GM10248 (cell line): ENCODE measurements around the gene CEP68.
"Not testable (repeated sequence)": the region's sequence is repeated elsewhere in the genome, so short reads cannot be mapped to it uniquely, and the experiment has no call there.

Source experiments
- CTCF ChIA-PET: fragments of 300-600 bp; sonication (Branson Sonifier 250); formaldehyde crosslinking; extraction: SDS; loops from one replicate; lab custom pipeline; 2021; ENCODE audit warnings: antibody characterized with exemption; lab: Yijun Ruan, JAX
- POLR2A ChIA-PET: fragments of 350-650 bp; sonication (Branson Sonifier 250); formaldehyde crosslinking; extraction: SDS; loops from one replicate; lab custom pipeline; 2020; ENCODE audit warnings: antibody characterized with exemption; lab: Yijun Ruan, JAX
- DNase-seq: peaks from one replicate; pipeline ENCODE4 v3.0.0; 2012; ENCODE audit errors: extremely low spot score
- CTCF ChIP-seq: IDR thresholded peaks from 2 replicates; pipeline ENCODE4 v1.5.1; 2012; ENCODE audit warnings: mild to moderate bottlenecking, low read depth; ENCODE audit errors: extremely low read depth, missing control alignments, control extremely low read depth

The CEP68 gene

GRCh38 chr2:65114921-65115320, 58.7 kb downstream of the CEP68 start:
- POLR2A ChIA-PET, result interaction anchor here (0.7 to 1.5 kb wide), 2 partner anchors 11 to 50 kb away, joined by 3 to 6 read pairs; no protein-coding TSS in a partner anchor
- no peak for TF ChIP-seq CTCF

GRCh38 chr2:65116645-65117044, 60.4 kb downstream of the CEP68 start:
- DNase-seq, result no peak
- no peak for TF ChIP-seq CTCF
- POLR2A ChIA-PET, result interaction anchor here (1.5 kb wide), 1 partner anchor 52 kb away, joined by 6 read pairs; no protein-coding TSS in a partner anchor
- CTCF ChIA-PET, result interaction anchor here (0.9 to 1.4 kb wide), 2 partner anchors 14 to 52 kb away, joined by 3 to 4 read pairs; no protein-coding TSS in a partner anchor

More at GRCh38 chr2:65114921-65115320, 58.7 kb downstream of the CEP68 start:
- no peak for DNase-seq
- CTCF ChIA-PET, result interaction anchor here (0.9 to 1.4 kb wide), 2 partner anchors 56 kb away, joined by 3 read pairs; no protein-coding TSS in a partner anchor

GRCh38 chr2:65120990-65121693, 64.9 kb downstream of the CEP68 start:
- CTCF ChIA-PET, result interaction anchor here (2.0 kb wide), 1 partner anchor 57 kb away, joined by 9 read pairs; no protein-coding TSS in a partner anchor
- POLR2A ChIA-PET, result interaction anchor here (0.6 to 1.1 kb wide), 3 partner anchors 9 to 66 kb away, joined by 4 to 6 read pairs (median 4); partner anchors contain the start of gene RAB1A
- no peak for TF ChIP-seq CTCF
- no peak for DNase-seq

GRCh38 chr2:65122313-65122712, 66.1 kb downstream of the CEP68 start:
- ChIA-PET POLR2A (interaction anchor here (0.7 to 1.1 kb wide), 2 partner anchors 8 to 63 kb away, joined by 4 to 5 read pairs; partner anchors contain the start of gene RAB1A), CTCF (interaction anchor here (2.0 kb wide), 1 partner anchor 58 kb away, joined by 9 read pairs; no protein-coding TSS in a partner anchor)
- no peak for DNase-seq
- TF ChIP-seq CTCF, result no peak

- POLR2A ChIA-PET, result interaction anchor here (0.6 kb wide), 3 partner anchors 10 to 60 kb away, joined by 3 to 6 read pairs (median 4); no protein-coding TSS in a partner anchor
- CTCF ChIA-PET, DNase-seq: not testable (repeated sequence)
Observed at GRCh38 chr2:65125457-65125856, 69.2 kb downstream of the CEP68 start.

GRCh38 chr2:65128297-65129190, 72.3 kb downstream of the CEP68 start:
- no peak for DNase-seq
- POLR2A ChIA-PET, result interaction anchor here (0.6 to 2.1 kb wide), 4 partner anchors 10 to 99 kb away, joined by 3 to 22 read pairs (median 7); partner anchors contain the start of gene ACTR2
- CTCF ChIA-PET, result interaction anchor here (0.6 to 3.0 kb wide), 6 partner anchors 10 to 69 kb away, joined by 3 to 19 read pairs (median 6); no protein-coding TSS in a partner anchor
- no peak for TF ChIP-seq CTCF
